ENCODE results near the gene HIPK2. TPM values are rescaled to one million over a fixed set of nuclear protein-coding genes. Genes with fewer than 3 reads are reported as not detected.
A peak's percentile ranks its signal among the peaks of the same experiment; 100 is the strongest.
"Not testable (repeated sequence)": the region's sequence is repeated elsewhere in the genome, so short reads cannot be mapped to it uniquely, and the experiment has no call there.

HIPK2 gene
- total RNA-seq, 1 donor, result 12.7 TPM

GRCh38 chr7:139557857-139558581, 219.8 kb downstream of the HIPK2 start:
- Histone ChIP-seq H2AFZ (ENCODE audit: low read length) (no peak overlapping the region), H4K20me1 (ENCODE audit: insufficient read depth, low read length) (peaks cover 4% of the 10 kb centered on the region), H3K79me2 (ENCODE audit: insufficient read depth, low read length) (no peaks in the 10 kb centered on the region), H3K9me3 (ENCODE audit: low read depth, low read length) (no peaks in the 10 kb centered on the region), H3K36me3 (ENCODE audit: insufficient read depth, low read length) (no peaks in the 10 kb centered on the region), H3K4me2 (ENCODE audit: insufficient read depth, low read length) (no peak overlapping the region), H3K27me3 (ENCODE audit: insufficient read depth, low read length) (peaks cover 5% of the 10 kb centered on the region), H3K4me1 (ENCODE audit: insufficient read depth, low read length) (no peaks in the 10 kb centered on the region), H3K27ac (ENCODE audit: low read depth, low read length) (no peak overlapping the region), H3K4me3 (ENCODE audit: insufficient read depth, low read length) (no peak overlapping the region)
- no peak for TF ChIP-seq CTCF (IDR thresholded peaks at IDR 0.05; ENCODE audit: extremely low read depth, low read depth, low read length)
- no peak for DNase-seq (ENCODE audit: insufficient read length, low spot score, missing footprints)

- H3K4me1 ChIP-seq (ENCODE audit: insufficient read depth, low read length); H3K27ac ChIP-seq (ENCODE audit: low read depth, low read length); DNase-seq (ENCODE audit: insufficient read length, low spot score, missing footprints); H4K20me1 ChIP-seq (ENCODE audit: insufficient read depth, low read length); H3K4me2 ChIP-seq (ENCODE audit: insufficient read depth, low read length); H3K79me2 ChIP-seq (ENCODE audit: insufficient read depth, low read length); H3K9me3 ChIP-seq (ENCODE audit: low read depth, low read length); H3K4me3 ChIP-seq (ENCODE audit: insufficient read depth, low read length); H3K36me3 ChIP-seq (ENCODE audit: insufficient read depth, low read length); H3K27me3 ChIP-seq (ENCODE audit: insufficient read depth, low read length); H2AFZ ChIP-seq (ENCODE audit: low read length): not testable (repeated sequence)
These were observed 223.7 kb downstream of the HIPK2 start for GRCh38 chr7:139553991-139554700.

GRCh38 chr7:139548302-139549028, 229.3 kb downstream of the HIPK2 start:
- Histone ChIP-seq H3K27me3 (ENCODE audit: insufficient read depth, low read length) (no peaks in the 10 kb centered on the region), H2AFZ (ENCODE audit: low read length) (no peak overlapping the region), H3K4me2 (ENCODE audit: insufficient read depth, low read length) (no peak overlapping the region), H3K9me3 (ENCODE audit: low read depth, low read length) (no peaks in the 10 kb centered on the region), H3K4me1 (ENCODE audit: insufficient read depth, low read length) (no peaks in the 10 kb centered on the region), H3K27ac (ENCODE audit: low read depth, low read length) (no peak overlapping the region), H3K4me3 (ENCODE audit: insufficient read depth, low read length) (no peak overlapping the region), H3K36me3 (ENCODE audit: insufficient read depth, low read length) (no peaks in the 10 kb centered on the region), H3K79me2 (ENCODE audit: insufficient read depth, low read length) (no peaks in the 10 kb centered on the region), H4K20me1 (ENCODE audit: insufficient read depth, low read length) (no peaks in the 10 kb centered on the region)
- DNase-seq (ENCODE audit: insufficient read length, low spot score, missing footprints), result peak; percentile 53
- no peak for TF ChIP-seq CTCF (IDR thresholded peaks at IDR 0.05; ENCODE audit: extremely low read depth, low read depth, low read length)

- Histone ChIP-seq H3K4me1 (ENCODE audit: insufficient read depth, low read length) (no peaks in the 10 kb centered on the region), H3K4me2 (ENCODE audit: insufficient read depth, low read length) (no peak overlapping the region), H3K36me3 (ENCODE audit: insufficient read depth, low read length) (no peaks in the 10 kb centered on the region), H3K27me3 (ENCODE audit: insufficient read depth, low read length) (peaks cover 11% of the 10 kb centered on the region), H3K79me2 (ENCODE audit: insufficient read depth, low read length) (no peaks in the 10 kb centered on the region), H3K4me3 (ENCODE audit: insufficient read depth, low read length) (no peak overlapping the region), H3K9me3 (ENCODE audit: low read depth, low read length) (no peaks in the 10 kb centered on the region), H4K20me1 (ENCODE audit: insufficient read depth, low read length) (no peaks in the 10 kb centered on the region), H2AFZ (ENCODE audit: low read length) (no peak overlapping the region), H3K27ac (ENCODE audit: low read depth, low read length) (no peak overlapping the region)
- no peak for TF ChIP-seq CTCF (IDR thresholded peaks at IDR 0.05; ENCODE audit: extremely low read depth, low read depth, low read length)
- peak; percentile 46 for DNase-seq (ENCODE audit: insufficient read length, low spot score, missing footprints)
These were observed 233.2 kb downstream of the HIPK2 start for GRCh38 chr7:139544645-139545044.
